Activated CD4-positive, alpha-beta T cell treated with anti-CD3 and anti-CD28 coated beads, Interleukin-2, amount 10 ng/mL, durations not matched to agents 24 days and 14 days (primary cell): ENCODE measurements around the gene HEYL. TPM values are rescaled to one million over a fixed set of nuclear protein-coding genes. Genes with fewer than 3 reads are reported as not detected.

ENCODE experiments used
- DNase-seq: peaks from one replicate; pipeline ENCODE4 v3.0.0; 2022
- H3K27ac Mint-ChIP-seq: one replicate; pipeline ENCODE4 v1.8.0; 2022; ENCODE audit warnings: mild to moderate bottlenecking, mixed read lengths
- H3K27me3 Mint-ChIP-seq: one replicate; pipeline ENCODE4 v1.8.0; 2022; ENCODE audit warnings: mixed read lengths
- H3K36me3 Mint-ChIP-seq: one replicate; pipeline ENCODE4 v1.8.0; 2022; ENCODE audit warnings: low read depth, mild to moderate bottlenecking, mixed read lengths
- H3K4me1 Mint-ChIP-seq: one replicate; pipeline ENCODE4 v1.8.0; 2021; ENCODE audit warnings: mixed read lengths
- H3K4me3 Mint-ChIP-seq: one replicate; pipeline ENCODE4 v1.8.0; 2022; ENCODE audit warnings: mild to moderate bottlenecking, moderate library complexity, mixed read lengths
- H3K9me3 Mint-ChIP-seq: one replicate; pipeline ENCODE4 v1.8.0; 2021; ENCODE audit warnings: mixed read lengths
- intact Hi-C: fragments of 100-400 bp; cut with micrococcal nuclease; formaldehyde crosslinking; loops from one replicate; pipeline ENCODE4 v1.15.1; 2023
- total RNA-seq: library from RNA; stranded (reverse); gene quantifications from 2 replicates; pipeline ENCODE4 v1.2.3, GENCODE V29; 2022

HEYL gene
- total RNA-seq, 1 donor from 2014 or later: not detected

DNA sequence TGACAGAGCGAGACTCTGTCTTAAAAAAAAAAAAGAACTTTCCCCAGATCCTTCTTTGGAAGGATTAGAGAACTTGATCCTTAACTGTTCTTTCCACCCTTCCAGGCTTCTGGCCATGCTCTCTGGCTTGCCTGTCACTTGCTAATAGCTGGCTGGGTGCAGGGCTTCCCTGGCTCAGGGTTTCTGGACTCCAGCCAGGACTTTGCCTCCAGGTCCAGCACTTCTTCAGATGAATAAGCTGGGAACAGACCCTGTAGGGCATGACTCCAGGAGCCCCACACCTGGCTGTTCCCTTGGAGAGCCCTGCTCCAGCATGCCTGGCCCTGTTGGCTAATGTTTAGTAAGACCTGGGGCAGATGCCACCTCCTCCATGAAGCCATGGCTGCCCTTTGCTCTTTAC, 35.8 kb upstream of the HEYL start:
- Mint-ChIP-seq H3K9me3 (no peaks in the 10 kb centered on the region), H3K27me3 (peaks cover 30% of the 10 kb centered on the region), H3K36me3 (no peaks in the 10 kb centered on the region), H3K4me3 (no peak overlapping the region), H3K27ac (no peak overlapping the region), H3K4me1 (peaks cover 8% of the 10 kb centered on the region)
- DNase-seq: no peak
- intact Hi-C loops: no loop called here

DNA sequence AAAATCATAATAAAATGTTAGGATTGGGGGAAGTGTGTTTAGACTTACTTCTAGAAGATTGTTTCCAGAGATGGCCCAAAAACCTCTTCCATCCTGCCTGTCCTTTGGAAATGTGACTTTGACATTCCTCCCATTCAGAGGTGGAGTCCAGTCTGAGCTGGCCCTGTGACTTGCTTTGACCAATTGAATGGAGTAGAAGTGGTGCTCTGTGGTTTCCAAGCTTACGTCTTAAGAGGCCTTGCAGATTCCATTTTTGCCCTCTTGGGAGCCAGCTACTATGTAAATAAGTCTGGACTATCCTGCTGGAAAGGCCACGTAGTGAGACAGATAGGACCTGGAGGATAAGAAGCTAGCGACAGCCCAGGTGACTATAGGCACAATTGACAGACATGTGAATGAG, 33.8 kb upstream of the HEYL start:
- DNase-seq: no peak
- Mint-ChIP-seq H3K4me3 (no peak overlapping the region), H3K27me3 (peaks cover 32% of the 10 kb centered on the region), H3K27ac (no peak overlapping the region), H3K4me1 (peaks cover 12% of the 10 kb centered on the region), H3K36me3 (no peaks in the 10 kb centered on the region), H3K9me3 (no peaks in the 10 kb centered on the region)
- intact Hi-C loops: no loop called here

DNA sequence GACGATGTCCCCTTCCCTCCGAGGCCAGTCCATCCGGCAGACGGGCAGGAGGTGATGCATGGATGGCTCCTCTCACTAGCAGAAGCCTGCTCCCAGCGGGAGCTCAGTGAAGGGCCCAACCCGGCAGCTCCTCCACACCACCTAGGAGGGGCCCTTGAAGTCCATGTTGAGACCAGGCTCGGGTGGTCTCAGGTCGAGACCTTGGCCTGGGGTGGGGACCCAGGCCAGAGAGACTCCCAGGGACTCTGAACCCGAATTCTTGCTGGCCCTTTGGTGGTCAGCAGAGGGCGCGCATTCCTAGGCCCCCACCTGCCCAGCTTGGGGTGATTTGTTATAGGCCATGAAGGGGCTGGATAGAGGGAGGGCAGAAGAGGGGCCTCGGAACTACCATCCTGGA, 33.1 kb upstream of the HEYL start:
- DNase-seq: peak; percentile 77
- intact Hi-C loops: no loop called here
- no peaks in the 10 kb centered on the region for H3K9me3 Mint-ChIP-seq
- H3K36me3 Mint-ChIP-seq: no peaks in the 10 kb centered on the region
- H3K27me3 Mint-ChIP-seq: peaks cover 32% of the 10 kb centered on the region
- peaks cover 15% of the 10 kb centered on the region for H3K4me1 Mint-ChIP-seq
- peak overlapping the region; percentile 60 for H3K4me3 Mint-ChIP-seq
- no peak overlapping the region for H3K27ac Mint-ChIP-seq

DNA sequence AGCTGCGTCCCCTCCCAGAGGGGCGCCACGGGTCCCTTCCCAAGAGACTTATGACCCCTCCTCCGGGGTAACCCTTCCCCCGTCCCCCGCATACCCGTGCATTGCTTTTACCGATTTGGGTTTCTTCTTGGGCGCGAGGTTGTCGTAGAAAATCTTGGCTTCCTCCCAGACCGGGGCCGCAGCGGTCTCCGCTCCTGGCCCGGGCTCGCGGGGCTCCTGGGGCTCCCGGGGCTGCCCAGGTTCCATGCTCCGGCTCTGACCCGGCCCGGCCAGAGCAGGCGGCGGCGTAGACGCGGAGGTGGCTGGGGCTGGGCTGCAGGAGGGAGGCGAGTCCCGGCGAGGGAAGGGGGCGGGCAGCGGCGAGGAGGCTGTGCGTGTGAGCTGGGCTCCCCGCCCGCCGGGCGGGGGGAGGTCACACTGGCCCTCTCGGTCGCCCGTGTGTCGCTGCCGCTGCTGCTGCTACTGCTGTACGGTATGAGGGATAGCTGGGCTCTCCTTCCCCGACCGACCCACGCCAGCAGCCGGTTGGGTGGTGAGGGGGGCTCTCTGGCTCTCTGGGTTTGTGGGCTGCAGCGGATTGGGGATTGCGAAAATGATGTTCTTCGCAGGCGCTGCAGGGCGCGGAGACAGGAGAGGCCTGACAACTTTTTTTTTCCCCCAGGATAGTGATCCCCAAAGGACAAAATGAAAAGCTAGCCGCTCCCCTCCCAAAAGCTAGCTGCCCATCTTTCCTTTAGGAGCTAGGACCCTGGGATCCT, 32.5 kb upstream of the HEYL start, which contains the start of gene NT5C1A:
NT5C1A (minus strand) TSS at position 315 of the 758 bp plus-strand sequence; CDS start at position 246, 69 bp downstream.
- Mint-ChIP-seq H3K27me3 (peaks cover 32% of the 10 kb centered on the region), H3K36me3 (no peaks in the 10 kb centered on the region), H3K4me1 (peaks cover 21% of the 10 kb centered on the region), H3K9me3 (no peaks in the 10 kb centered on the region), H3K4me3 (peak within 1 kb of the TSS; percentile 60), H3K27ac (no peak within 1 kb of the TSS)
- DNase-seq: peak; percentile 81
- intact Hi-C loops: no loop called here

DNA sequence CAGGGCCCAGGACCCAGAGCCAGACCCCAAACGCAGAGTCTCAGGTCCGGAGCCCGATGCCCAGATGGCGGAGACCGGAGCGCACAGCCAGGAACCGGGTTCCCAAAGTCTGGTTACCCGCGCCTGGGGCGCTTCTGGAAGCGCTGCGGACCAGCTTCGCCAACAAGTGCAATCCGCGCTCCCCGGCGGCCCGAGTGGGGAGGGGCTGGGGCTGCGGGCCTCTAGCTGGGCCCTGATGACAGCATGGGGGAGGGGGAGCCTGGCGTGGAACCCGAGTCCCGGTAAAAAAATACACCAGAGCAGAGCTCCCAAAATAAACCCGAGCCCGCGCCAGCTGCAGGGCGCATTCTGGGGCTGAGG, 32.0 kb upstream of the HEYL start:
- intact Hi-C loops: no loop called here
- peak; percentile 60 for DNase-seq
- no peak overlapping the region for H3K27ac Mint-ChIP-seq
- H3K36me3 Mint-ChIP-seq: no peaks in the 10 kb centered on the region
- peaks cover 26% of the 10 kb centered on the region for H3K4me1 Mint-ChIP-seq
- no peaks in the 10 kb centered on the region for H3K9me3 Mint-ChIP-seq
- no peak overlapping the region for H3K4me3 Mint-ChIP-seq
- H3K27me3 Mint-ChIP-seq: peaks cover 32% of the 10 kb centered on the region

DNA sequence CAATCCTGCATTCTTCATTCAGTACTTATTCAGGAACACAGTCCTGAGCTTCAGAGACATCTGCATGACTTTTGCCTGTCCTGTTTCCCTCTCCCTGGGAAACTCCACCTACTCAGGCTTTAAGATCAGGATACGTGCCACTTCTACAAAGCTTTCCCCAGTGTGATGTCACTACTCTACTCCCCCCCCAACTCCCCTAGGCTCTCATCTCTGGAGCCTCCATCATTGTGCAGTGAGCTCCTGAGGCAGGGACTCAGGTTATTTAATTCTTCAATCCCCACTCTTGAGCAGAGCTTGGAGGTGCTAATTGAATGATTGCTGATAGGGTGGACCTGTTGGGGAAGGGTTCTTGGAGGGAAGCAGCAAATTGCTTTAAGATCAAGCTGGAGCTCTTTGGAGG, 31.2 kb upstream of the HEYL start:
- no peak overlapping the region for H3K4me3 Mint-ChIP-seq
- intact Hi-C loops: no loop called here
- no peaks in the 10 kb centered on the region for H3K36me3 Mint-ChIP-seq
- H3K27ac Mint-ChIP-seq: no peak overlapping the region
- DNase-seq: no peak
- H3K4me1 Mint-ChIP-seq: peaks cover 30% of the 10 kb centered on the region
- H3K27me3 Mint-ChIP-seq: peaks cover 34% of the 10 kb centered on the region
- H3K9me3 Mint-ChIP-seq: no peaks in the 10 kb centered on the region

DNA sequence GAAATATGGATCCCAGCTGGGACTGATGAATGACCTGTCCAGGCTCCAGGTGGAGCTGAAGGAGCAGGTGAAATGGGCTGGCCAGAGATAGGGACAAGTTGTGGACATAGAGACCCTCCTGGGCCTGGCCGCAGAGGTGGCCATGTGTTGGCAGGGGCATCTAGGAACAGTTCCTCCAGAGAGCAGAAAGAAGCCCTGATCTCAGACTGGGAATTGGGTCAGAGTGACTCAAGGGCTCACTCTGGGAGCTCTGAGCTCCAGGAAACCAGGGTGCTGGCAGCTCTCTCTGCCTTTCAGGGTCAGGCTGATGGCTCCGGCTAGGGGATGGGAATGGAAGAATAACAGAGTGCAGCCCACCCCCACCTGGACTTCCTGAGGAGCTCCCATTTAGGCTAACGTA, 29.5 kb upstream of the HEYL start:
- intact Hi-C loops: no loop called here
- DNase-seq: no peak

DNA sequence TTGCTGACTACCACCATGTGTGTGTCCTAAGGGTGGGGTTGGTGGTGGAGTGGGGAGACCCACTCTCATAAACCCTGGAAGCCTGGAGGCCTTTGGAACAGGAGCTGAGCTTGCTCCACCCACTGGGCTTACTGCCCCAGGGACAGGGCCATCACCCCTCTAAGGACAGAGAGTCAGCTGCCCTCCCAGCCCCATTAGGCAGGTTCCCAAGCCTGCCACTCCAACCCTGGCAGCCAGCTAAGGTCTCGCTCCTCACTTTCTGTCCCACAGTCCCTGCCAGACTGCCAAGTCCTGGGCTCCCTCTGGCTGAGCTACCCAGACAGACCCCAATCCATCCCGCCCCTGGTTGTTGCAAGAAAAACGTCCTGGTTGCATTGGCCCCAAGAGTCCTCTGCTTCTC, 28.7 kb upstream of the HEYL start:
- H3K4me3 Mint-ChIP-seq: no peak overlapping the region
- peaks cover 21% of the 10 kb centered on the region for H3K27me3 Mint-ChIP-seq
- H3K9me3 Mint-ChIP-seq: no peaks in the 10 kb centered on the region
- peaks cover 30% of the 10 kb centered on the region for H3K4me1 Mint-ChIP-seq
- no peaks in the 10 kb centered on the region for H3K36me3 Mint-ChIP-seq
- no peak overlapping the region for H3K27ac Mint-ChIP-seq
- intact Hi-C loops: no loop called here
- DNase-seq: no peak

More for the DNA sequence above, 29.5 kb upstream of the HEYL start:
- Mint-ChIP-seq H3K27ac (no peak overlapping the region), H3K9me3 (no peaks in the 10 kb centered on the region), H3K36me3 (no peaks in the 10 kb centered on the region), H3K4me1 (peaks cover 30% of the 10 kb centered on the region), H3K27me3 (peaks cover 27% of the 10 kb centered on the region), H3K4me3 (no peak overlapping the region)

DNA sequence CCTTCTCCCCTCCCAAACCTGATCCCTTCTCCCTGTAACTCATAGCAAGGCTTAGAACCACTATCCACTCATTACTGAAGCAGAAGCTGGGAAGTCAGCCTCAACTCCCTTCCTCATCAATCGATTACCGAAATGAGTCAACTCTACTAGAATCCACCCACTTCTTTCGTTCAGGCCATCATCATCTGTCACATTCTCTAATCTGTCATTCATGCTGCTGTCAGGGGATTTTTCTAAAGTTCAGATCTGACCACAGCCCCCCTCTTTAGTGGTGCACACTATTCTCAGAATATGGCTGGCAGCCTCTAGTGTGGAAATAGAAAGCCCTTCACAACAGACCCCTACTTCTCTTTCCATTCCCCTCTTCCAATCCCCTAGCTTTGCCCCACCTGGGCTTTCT, 27.3 kb upstream of the HEYL start:
- peak overlapping the region; percentile 47 for H3K27ac Mint-ChIP-seq
- H3K9me3 Mint-ChIP-seq: no peaks in the 10 kb centered on the region
- intact Hi-C loops: loop anchor here (1.0 to 2.0 kb wide), 3 partner anchors 25 to 564 kb away; partner anchors contain the start of gene HPCAL4
- H3K27me3 Mint-ChIP-seq: peaks cover 12% of the 10 kb centered on the region
- H3K4me3 Mint-ChIP-seq: peak overlapping the region; percentile 20
- H3K36me3 Mint-ChIP-seq: no peaks in the 10 kb centered on the region
- peak; percentile 78 for DNase-seq
- H3K4me1 Mint-ChIP-seq: peaks cover 26% of the 10 kb centered on the region

DNA sequence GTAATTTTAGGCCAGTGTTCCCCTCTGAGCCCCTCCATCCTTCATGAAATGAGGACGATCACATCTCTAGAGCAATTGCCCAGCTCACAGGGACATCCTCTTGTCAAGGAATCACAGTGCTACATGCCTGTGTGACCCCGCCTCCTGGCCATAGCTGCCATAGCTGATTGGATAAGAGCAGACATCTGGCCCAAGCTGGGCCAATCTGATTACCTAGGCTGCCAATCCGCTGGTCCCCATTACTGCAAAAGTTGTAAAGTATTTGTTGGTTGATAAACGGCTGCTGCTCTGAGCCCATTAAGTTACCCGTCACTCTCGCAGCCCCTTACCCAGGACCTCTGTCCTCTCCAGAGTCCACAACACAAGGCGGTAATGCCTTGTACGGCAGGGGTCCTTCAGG, 24.1 kb upstream of the HEYL start:
- peaks cover 22% of the 10 kb centered on the region for H3K4me1 Mint-ChIP-seq
- intact Hi-C loops: no loop called here

DNA sequence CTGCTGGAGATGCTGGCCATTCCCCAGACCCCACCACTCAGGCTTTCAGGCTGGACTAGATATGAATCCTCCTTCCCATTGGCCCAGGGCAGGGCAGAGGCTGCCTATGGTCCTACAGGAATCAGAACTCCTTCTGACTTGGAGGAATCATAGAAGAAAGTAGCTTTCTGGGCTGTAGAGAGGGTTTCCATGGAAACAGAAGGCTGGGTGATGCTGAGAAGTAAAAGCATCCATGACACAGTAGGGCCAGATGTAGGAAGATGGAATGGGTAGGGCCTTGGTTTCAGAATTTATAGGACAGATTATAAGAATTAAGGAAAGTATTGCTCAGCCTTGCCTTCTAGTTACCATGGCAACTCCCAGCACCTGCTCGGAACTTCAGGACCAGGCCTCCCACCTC, 23.4 kb upstream of the HEYL start:
- Mint-ChIP-seq H3K36me3 (no peaks in the 10 kb centered on the region), H3K4me3 (no peak overlapping the region), H3K27ac (peak overlapping the region; percentile 48), H3K27me3 (peaks cover 5% of the 10 kb centered on the region), H3K9me3 (no peaks in the 10 kb centered on the region), H3K4me1 (peaks cover 21% of the 10 kb centered on the region)
- no peak for DNase-seq
- intact Hi-C loops: no loop called here

More for the DNA sequence above, 24.1 kb upstream of the HEYL start:
- no peak for DNase-seq
- H3K27me3 Mint-ChIP-seq: peaks cover 5% of the 10 kb centered on the region
- H3K9me3 Mint-ChIP-seq: no peaks in the 10 kb centered on the region
- no peak overlapping the region for H3K4me3 Mint-ChIP-seq
- H3K27ac Mint-ChIP-seq: no peak overlapping the region
- H3K36me3 Mint-ChIP-seq: no peaks in the 10 kb centered on the region

DNA sequence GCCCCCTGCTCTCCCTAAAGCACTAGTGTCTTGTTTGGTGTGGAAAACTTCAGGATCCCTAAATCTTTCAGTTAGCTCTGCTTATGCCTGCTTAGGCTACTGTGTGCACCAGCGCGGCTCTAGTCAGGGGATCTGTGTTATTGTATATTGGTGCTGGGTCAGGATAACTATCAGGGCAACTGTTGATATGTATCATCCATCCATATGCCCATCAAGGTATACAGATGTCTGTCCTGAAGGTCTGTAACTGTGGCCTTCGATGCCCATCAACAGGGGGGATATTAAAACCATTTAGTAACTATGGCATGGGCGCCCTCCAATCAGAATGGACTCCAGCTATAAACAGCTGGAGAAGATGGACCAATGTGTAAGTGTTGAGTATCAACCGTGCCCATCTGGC, 20.1 kb upstream of the HEYL start:
- Mint-ChIP-seq H3K4me1 (peaks cover 8% of the 10 kb centered on the region), H3K9me3 (no peaks in the 10 kb centered on the region), H3K27ac (no peak overlapping the region), H3K36me3 (no peaks in the 10 kb centered on the region), H3K4me3 (no peak overlapping the region), H3K27me3 (peaks cover 3% of the 10 kb centered on the region)
- intact Hi-C loops: loop anchor here (2.0 to 5.0 kb wide), 2 partner anchors 21 to 33 kb away; partner anchors contain the start of genes HEYL and HPCAL4
- no peak for DNase-seq

DNA sequence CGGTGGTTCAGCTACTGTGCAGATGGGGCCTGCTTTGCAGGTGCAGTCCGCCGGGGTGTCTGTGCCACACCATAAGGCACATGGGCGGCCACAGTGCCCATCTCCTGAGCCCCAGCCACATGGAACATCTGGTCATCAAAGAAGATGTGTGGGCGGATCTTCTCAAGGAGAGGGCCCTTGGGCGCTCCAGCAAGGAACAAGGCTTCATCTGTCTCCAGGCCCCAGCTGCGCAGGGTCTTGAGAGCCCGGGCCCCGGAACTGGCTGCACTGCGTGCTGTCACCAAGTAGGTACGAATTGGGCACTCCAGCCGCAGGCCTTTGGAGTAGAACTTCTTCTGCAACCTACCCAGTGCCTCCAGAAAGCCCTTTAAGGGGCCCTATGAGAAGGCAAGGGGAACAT, 19.7 kb upstream of the HEYL start:
- Mint-ChIP-seq H3K27me3 (peaks cover 3% of the 10 kb centered on the region), H3K36me3 (no peaks in the 10 kb centered on the region), H3K4me3 (no peak overlapping the region), H3K4me1 (peaks cover 8% of the 10 kb centered on the region), H3K9me3 (no peaks in the 10 kb centered on the region), H3K27ac (no peak overlapping the region)
- no peak for DNase-seq
- intact Hi-C loops: loop anchor here (2.0 to 5.0 kb wide), 2 partner anchors 20 to 33 kb away; partner anchors contain the start of genes HEYL and HPCAL4

DNA sequence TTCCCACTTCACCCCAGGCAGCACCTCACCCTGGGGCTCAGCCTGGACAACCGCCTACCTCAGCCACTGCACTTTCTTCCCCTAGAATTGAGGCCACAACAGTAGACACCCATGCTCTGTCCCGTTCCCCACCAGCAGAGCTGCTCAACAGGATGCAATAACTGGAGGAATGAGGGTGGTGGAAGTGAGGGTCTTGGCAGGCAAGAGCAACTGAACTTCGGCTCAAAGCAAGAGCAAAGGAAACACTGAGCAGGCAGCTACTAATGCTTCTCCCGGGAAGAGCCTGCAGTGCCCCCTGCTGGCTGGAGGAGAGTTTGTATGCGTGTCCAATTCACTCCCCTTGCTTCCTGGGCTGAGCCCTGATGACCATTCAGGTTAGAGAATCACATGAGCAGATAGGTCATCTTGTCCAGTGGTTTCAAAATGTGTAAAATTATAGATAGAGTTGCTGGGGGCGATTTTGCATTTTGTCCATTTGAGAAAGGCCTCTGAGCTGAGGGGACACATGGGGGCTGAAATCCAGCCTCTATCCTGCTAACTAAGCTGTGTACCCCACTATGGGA, 18.6 kb upstream of the HEYL start:
- peak overlapping the region; percentile 26 for H3K4me3 Mint-ChIP-seq
- peaks cover 15% of the 10 kb centered on the region for H3K4me1 Mint-ChIP-seq
- H3K27ac Mint-ChIP-seq: peak overlapping the region; percentile 39

More for the DNA sequence above, 18.6 kb upstream of the HEYL start:
- DNase-seq: peak; percentile 89
- no peaks in the 10 kb centered on the region for H3K36me3 Mint-ChIP-seq
- intact Hi-C loops: loop anchor here (2.0 to 5.0 kb wide), 2 partner anchors 19 to 34 kb away; partner anchors contain the start of genes HEYL and HPCAL4
- H3K9me3 Mint-ChIP-seq: no peaks in the 10 kb centered on the region
- peaks cover 7% of the 10 kb centered on the region for H3K27me3 Mint-ChIP-seq
